Ovary (tissue), 3 donors: ENCODE measurements around the gene CRHR1.

Experiments used
- EP300 ChIP-seq: sonication (generic); formaldehyde crosslinking; IDR thresholded peaks from one replicate; pipeline ENCODE4 v1.6.1; 2017; ENCODE audit warnings: antibody characterized with exemption
- POLR2A ChIP-seq: fragments of 450-650 bp; IDR thresholded peaks from one replicate; pipeline ENCODE4 v1.6.1; 2017; ENCODE audit warnings: antibody characterized with exemption, mild to moderate bottlenecking, moderate library complexity
- TF ChIP-seq, protein P1 (sequence below), 3 donors: fragments of 450-650 bp in 2 of 3; fragments of 200-600 bp in 1 of 3; IDR thresholded peaks; one replicate each; pipeline versions ENCODE4 v1.5.1 to v1.8.0; 2016 to 2022; ENCODE audit warnings: antibody characterized with exemption in 3 of 3, mild to moderate bottlenecking in 1 of 3
- donor health status: DM: no; HTN: no; CAD: no.

GRCh38 chr17:45818699-45819098 is 34.6 kb downstream of the CRHR1 start:
- TF ChIP-seq, protein P1, sequence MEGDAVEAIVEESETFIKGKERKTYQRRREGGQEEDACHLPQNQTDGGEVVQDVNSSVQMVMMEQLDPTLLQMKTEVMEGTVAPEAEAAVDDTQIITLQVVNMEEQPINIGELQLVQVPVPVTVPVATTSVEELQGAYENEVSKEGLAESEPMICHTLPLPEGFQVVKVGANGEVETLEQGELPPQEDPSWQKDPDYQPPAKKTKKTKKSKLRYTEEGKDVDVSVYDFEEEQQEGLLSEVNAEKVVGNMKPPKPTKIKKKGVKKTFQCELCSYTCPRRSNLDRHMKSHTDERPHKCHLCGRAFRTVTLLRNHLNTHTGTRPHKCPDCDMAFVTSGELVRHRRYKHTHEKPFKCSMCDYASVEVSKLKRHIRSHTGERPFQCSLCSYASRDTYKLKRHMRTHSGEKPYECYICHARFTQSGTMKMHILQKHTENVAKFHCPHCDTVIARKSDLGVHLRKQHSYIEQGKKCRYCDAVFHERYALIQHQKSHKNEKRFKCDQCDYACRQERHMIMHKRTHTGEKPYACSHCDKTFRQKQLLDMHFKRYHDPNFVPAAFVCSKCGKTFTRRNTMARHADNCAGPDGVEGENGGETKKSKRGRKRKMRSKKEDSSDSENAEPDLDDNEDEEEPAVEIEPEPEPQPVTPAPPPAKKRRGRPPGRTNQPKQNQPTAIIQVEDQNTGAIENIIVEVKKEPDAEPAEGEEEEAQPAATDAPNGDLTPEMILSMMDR (IDR thresholded peaks at IDR 0.05): no peak
- TF ChIP-seq POLR2A (no peak), EP300 (no peak)
